ENCODE results near the gene SEC14L6. TPM values are rescaled to one million over a fixed set of nuclear protein-coding genes. Genes with fewer than 3 reads are reported as not detected.

The SEC14L6 gene
- total RNA-seq, 1 experiment from 2014 or later = 1.1 TPM

- Histone ChIP-seq H3K18ac (ENCODE audit: insufficient read length, low read depth, low read length) (no peak overlapping the region), H2BK12ac (ENCODE audit: insufficient read length, low read depth, low read length) (no peak overlapping the region), H3K27ac (ENCODE audit: insufficient read length, low read depth, low read length) (no peak overlapping the region), H3K79me2 (ENCODE audit: insufficient read depth, low read length) (no peaks in the 10 kb centered on the region), H2AK5ac (ENCODE audit: insufficient read length, low read length) (no peak overlapping the region), H2BK15ac (ENCODE audit: low read depth, low read length) (no peak overlapping the region), H4K20me1 (ENCODE audit: control insufficient read depth, insufficient read depth, insufficient read length) (no peaks in the 10 kb centered on the region), H3K14ac (ENCODE audit: insufficient read depth, low read length) (no peak overlapping the region), H4K91ac (ENCODE audit: insufficient read length, low read depth, low read length) (no peak overlapping the region), H2BK5ac (ENCODE audit: insufficient read length, low read length) (no peak overlapping the region), H2BK20ac (ENCODE audit: low read depth, low read length, poor library complexity, severe bottlenecking) (no peak overlapping the region), H3K56ac (ENCODE audit: insufficient read length, low read depth, low read length) (no peak overlapping the region), H3K9me3 (ENCODE audit: control insufficient read depth, low read depth, low read length) (no peaks in the 10 kb centered on the region), H3T11ph (ENCODE audit: low read length) (no peak overlapping the region), H3K9ac (ENCODE audit: extremely low read depth, insufficient read length, low read length) (no peak overlapping the region), H4K5ac (ENCODE audit: insufficient read length, low read depth, low read length) (no peak overlapping the region), H3K79me1 (ENCODE audit: insufficient read depth, low read depth, low read length, poor library complexity, severe bottlenecking) (no peaks in the 10 kb centered on the region), H3K23me2 (ENCODE audit: insufficient read length, low read depth, low read length, poor library complexity, severe bottlenecking) (no peaks in the 10 kb centered on the region), H3K4ac (ENCODE audit: low read depth, low read length) (no peak overlapping the region), H2BK120ac (ENCODE audit: low read depth, low read length, poor library complexity, severe bottlenecking) (no peak overlapping the region), H2AFZ (ENCODE audit: low read length) (no peak overlapping the region), H3K4me2 (ENCODE audit: insufficient read depth, insufficient read length, low read length) (no peak overlapping the region), H4K8ac (replicated peaks; ENCODE audit: insufficient read length, low read depth, low read length) (no peak overlapping the region), H3K27me3 (ENCODE audit: insufficient read depth, low read length) (no peaks in the 10 kb centered on the region), H3K4me1 (ENCODE audit: insufficient read depth, low read length) (no peaks in the 10 kb centered on the region), H3K23ac (ENCODE audit: insufficient read length, low read depth, low read length) (no peak overlapping the region)
- no CpG with 5 or more reads among the region's 8 CpGs for WGBS (ENCODE audit: extremely low coverage, insufficient read length, low lambda C conversion rate)
- no peak for DNase-seq
- Mint-ChIP-seq H3K4me1 (peaks cover 0 to 6% of the 10 kb centered on the region in 2 experiments; a peak in 3 of 4 replicates), H3K36me3 (ENCODE audit: insufficient read depth in 1 of 3, low read depth in 3 of 3) (no peaks in the 10 kb centered on the region), H3K4me3 (no peak overlapping the region), H3K27me3 (ENCODE audit: low read depth) (peaks cover 8% of the 10 kb centered on the region), H3K9me3 (no peaks in the 10 kb centered on the region; a peak in 1 of 5 replicates), H3K27ac (peak overlapping the region in 1 of 3 experiments; percentile 83; a peak in 1 of 7 replicates)
- no peak for TF ChIP-seq CTCF (conservative IDR thresholded peaks at IDR 0.05)
These were observed 59.9 kb downstream of the SEC14L6 start for GRCh38 chr22:30486661-30487115.
